NCI-H128 (cell line): ENCODE results near the gene GRIK5.

ENCODE experiments used
- DNase-seq: peaks from one replicate; lab custom pipeline; 2025; ENCODE audit not compliant: unreplicated experiment; lab: John Stamatoyannopoulos, UW

The GRIK5 gene

DNA sequence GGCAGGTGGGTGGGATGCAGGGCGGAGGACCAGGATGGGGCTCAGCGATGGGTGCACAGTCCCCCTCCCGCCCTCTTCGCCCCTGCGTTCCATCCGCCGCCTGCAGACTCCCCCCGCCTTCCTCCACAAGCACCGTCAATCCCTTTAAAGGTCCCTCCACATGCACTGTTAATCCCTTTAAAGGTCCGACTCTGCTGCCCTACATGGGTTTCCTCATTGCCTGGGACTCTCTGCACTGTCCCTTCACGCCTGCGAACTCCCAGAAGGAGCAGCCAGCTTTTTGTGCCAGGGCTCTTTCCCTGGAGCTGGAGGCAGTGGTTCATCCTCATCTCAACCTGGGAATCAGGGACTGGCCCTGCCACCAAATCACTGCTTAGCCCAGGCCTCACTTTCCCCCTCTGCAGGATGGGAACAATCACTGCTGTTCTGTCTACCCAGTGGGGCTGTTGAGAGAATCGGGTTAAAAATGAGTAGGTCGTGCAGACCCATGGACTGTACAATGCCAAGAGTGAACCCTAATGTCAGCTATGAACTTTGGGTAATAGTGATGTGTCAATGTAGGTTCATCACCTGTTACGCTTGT, 26.3 kb upstream of the GRIK5 start:
- DNase-seq, result no peak

DNA sequence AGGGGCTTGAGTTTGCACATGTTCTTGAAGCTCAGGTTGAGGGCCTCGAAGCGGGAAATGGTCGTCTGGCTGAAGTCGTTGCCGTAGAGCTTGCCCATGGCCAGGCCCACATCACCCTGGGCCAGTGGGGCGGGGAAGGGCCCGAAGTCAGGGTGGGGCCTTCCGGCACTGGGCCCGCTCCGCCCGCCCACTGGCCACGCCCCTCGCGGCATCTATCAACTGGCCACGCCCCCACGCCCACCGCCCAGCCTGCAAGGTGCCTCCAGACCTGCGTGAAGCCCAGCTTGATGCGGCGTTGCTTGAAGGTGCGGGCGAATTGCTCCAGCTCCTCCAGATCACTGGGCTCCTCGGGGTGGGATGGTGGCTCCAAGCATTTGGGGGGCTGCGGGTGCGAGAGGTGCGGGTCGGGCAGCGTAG, 25.8 kb upstream of the GRIK5 start:
- no peak for DNase-seq

DNA sequence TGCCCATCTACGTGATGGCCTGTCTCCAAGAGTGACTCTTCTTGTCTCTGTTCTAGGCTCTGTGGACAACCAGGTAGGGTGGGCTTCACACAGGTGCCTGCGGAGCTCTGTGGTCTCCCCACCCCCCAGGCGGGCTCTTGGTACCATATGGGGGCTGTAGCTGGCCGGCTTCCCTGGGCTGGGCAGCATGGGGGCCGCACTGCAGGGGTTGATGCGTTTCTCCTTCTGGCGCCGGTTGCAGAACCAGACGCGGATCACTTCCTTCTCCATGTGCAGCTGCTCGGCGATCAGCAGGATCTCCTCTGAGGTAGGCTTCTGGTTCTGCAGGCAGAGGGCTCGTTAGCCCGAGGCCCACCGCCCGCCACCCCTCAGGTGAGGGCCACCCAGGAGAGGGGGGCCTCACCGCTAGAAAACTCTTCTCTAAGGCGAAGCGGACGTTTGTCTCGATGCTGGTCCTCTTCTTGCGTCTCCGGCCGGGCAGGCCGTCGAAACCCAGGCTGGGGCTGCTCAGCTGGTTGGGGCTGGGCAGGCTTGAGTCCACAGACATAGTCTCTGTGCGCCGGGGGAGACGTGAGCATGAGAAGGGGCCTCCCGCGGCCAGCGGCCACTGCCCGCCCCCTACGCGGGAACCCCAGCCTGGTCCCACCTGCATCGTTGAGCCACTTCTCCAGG, 25.3 kb upstream of the GRIK5 start:
- no peak for DNase-seq

DNA sequence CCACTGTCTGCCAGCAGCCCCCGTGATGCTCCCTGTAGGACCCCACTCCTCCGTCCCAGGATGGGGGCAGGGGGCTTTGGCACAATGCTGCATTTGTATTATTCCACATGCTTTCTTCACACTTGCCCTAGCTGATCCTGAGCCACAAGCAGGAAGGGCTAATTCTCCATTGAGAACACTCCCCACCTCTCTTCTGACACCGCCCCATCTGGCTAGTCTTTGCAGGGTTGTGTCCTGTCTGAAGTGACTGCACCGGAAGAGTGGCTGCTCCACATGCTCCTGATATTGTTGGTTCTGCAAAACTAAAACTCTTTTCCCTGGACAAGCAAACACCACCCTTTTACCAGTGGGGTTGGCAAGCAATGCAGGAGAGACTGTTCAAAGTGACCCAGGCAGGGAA, 23.9 kb upstream of the GRIK5 start:
- no peak for DNase-seq

DNA sequence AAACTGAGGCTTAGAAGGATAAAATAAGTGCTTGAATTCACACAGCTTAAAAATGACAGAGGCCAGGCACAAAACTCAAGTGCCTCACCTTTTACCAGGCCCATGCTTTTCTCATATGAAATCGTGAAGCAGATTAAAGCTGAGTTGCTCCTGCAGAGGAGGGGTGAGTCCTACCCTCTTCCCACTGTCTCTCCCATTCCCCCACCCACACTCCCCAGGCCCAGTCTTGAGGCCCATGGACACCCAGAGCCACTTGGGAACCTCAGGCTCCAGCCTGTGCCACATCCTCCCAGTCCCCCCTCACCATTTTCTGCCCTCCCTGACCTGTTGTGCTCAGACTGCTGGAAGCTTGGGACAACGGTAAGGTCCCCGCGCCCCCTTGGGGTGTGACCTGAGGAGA, 23.5 kb upstream of the GRIK5 start:
- no peak for DNase-seq

DNA sequence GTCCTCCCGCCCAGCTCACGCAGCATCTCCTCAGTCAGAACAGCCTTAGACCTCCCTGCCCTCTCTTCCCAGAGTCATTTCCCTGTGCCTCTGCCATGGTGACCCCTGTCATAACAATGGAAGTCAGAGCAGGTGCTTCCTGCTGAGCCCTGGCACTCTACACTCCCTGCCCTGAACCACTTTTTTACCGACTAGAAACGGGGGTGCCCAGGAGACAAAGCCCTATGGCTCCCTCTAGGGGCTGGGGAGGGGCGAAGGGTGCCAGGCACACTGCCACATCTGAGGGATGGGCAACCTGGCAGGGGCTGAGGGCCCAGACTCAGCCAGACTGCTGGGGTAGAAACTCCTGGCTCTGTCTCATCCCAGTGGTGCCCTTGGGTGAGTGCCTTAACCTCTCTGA, 22.3 kb upstream of the GRIK5 start:
- peak; percentile 66 for DNase-seq

DNA sequence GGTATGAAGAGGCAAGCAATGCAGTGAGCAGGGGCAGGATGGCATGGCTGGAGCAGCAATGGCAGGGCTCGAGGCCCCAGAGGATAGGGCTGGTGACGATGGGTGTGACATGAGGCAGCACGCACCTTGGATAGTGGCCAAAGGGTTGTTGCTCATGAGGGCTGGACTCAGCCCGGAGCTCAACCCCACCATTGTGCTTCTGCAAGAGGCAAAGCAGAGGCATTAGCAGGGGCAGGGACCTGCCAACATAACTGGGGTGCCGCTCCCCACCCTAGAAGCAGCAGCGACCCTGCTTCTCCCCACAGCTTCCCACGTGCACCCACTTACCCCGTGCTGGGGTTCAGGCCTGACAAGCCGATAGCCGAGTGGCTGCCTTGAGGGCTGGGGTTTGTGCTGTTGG, 21.7 kb upstream of the GRIK5 start:
- no peak for DNase-seq

DNA sequence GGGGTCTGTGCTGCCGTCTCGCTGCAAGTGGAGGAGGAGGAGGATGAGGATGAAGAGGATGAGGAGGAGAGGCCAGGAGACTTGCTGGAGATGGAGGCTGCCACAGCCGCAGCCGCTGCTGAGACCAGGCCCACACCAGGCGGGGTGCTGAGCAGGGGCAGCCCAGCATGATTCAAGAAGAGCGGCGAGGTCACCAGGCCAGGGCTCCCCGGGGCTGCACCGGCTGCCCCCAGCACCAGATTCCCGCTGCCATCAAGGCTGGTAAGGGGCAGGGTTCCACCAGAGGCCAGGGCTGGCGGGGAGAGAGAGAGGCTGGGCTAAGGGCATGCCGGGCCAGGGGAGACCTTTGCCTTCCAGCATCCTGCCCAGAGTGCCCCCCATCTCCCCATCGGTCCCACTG, 21.3 kb upstream of the GRIK5 start:
- no peak for DNase-seq

DNA sequence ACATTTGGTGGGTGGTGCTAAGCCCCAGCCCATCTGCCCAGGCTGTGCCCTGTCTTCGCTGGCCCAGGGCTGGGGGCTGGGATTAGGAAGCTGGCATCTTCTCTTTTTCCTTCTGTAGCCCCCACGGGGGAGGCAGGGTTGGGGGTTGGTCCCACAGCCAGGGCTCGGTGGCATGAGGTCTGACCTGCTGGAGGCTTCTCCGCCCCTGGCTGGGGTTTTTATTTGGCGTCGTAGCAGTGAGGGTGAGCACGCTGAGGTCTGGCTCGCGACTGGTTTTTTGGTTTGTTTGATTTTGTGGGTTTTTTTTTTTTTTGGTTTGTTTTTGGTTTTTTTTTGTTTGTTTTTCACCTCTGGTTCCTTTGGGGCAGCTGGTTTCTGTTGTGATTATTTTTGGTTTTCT, 20.7 kb upstream of the GRIK5 start:
- DNase-seq, result no peak

DNA sequence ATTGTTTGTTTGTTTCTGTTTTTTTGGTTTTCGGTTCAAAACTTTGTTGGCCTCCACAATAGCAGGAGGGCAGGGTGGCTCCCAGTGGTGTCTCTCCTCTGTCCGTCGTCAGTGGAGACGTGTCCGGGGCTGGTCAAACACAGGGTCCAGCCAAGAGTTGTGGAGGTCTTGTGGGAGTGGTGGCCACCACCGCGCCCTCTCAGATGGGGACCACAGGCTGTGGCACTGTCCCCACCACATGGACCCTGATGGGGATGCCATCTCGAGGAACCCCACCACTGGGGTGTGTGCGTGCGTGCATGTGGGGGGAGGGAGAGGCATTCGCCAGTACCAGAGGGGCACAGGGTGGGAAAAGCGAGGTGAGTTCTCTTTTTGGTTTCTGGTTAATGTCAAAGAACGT, 19.8 kb upstream of the GRIK5 start:
- no peak for DNase-seq

DNA sequence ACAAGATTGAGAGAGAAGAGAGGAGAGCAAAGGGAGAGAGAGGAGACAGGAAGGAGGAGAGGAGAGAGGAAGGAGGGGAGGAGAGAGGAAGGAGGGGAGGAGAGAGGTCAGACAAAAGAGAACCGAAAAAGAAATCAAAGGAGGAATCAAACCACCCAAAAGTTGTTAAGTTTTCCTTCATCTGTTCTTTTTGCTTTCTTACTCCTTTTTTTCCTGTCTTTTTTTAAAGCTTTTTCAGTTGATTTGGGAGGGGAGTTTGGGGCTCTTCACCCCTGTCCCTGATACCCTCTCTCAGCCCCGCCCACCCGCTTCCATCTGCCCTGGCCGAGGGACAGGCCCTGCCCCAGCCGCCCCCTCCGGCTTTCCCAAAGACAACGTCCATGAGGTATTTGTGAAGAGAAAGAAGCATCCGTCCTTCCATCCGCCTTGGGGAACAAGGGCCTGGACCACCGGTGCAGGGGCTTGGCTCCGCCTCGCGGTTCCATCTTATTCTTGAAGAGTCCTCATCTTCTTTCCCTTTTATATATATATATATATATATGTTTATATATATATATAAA, 19.3 kb upstream of the GRIK5 start:
- no peak for DNase-seq

DNA sequence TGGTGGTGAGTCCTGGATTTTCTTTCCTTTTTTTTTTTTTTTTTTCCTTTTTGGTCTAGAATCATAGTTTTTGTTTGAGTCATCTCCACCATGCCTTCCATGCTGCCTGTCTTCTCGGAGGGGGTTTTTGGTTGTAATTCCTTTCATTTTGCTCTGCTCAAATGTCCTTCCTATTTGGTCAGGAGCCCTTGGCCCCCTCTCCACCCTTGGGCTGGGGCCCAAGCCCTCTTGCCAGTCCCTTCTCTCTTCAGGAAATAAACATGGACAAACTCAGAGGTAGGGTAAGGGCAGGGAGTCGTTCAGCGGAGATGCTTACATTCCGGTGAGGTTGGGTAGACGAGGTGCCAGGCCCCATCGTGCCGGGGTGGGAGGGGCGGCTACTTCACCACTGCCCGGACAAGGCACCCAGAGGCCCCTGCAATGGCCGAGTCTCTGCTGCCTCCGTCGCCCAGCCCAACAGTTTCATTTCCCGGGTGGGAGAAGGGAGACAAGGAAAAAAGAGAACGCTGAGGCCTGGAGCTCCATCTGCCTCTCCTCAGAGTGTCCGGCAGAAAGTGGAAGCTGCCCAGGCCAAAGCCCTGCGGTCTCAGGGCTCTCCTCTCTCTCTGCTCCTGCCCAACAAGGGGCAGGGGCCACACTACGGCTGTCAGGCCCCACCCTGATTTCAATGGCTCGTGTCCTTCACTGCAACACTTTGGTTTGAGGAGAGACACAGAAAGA, 18.6 kb upstream of the GRIK5 start:
- DNase-seq, result no peak

DNA sequence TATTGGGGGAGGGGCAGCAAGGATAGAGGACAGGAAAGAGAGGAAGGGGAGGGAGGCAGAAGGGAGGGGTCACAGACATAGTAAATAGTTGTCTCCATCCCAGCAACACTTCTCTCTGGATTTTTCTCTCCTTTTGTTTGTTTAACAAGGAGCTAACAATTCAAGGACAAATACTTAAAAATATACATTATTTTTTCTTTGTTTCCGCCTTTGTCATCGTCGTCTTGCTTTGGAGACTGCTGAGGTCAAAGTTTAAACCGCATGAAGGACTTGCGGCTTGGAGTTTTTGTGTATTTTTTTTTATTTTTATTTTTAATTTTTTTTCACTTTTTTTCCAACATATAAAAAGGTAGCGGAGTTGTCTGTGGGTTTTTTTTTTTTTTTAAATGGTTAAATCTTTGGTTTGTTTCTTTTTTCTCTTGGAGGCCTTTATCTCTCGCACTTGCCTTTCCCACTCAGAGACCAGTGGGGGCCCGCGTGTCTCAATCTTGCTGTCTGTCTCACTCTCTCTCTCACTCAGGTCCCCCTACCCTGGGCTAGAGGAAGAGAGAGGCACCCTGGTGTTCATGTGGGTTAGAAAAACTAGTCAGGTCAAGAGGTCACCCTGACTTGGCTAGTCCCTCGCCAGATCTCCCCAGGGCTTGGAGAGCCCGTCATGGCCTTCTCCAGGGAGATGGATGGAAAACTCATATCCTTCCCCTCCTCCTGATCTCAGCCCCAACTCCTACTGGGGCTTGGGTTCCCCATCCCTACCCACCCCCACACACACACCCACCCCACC, 17.0 kb upstream of the GRIK5 start:
- DNase-seq, result no peak

DNA sequence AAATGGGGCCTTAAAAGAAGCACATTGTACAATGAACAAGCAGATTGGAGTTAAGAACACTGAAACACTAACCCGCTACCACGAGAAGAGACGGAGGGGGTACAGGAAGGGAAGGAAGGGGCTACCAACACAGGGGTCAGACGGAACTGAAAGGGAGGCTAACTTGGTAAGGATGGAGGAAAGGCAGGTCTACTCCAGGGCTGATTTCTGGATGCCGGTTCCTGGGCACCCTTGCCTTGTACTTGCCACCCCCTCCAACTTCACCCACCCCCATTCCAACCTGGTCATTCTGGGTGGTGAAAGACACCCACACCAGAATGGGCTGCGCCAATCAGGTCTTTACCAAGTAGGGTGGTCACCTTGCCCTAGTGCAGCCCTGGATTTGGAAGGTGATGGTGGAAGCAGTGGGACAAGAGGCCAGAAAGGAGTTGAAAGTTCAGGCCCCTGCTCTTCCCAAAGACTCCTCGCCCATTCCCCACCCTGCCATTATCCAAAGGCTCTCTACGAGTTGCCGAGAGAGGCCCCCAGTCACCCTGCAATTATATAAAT, 16.3 kb upstream of the GRIK5 start:
- DNase-seq, result no peak

DNA sequence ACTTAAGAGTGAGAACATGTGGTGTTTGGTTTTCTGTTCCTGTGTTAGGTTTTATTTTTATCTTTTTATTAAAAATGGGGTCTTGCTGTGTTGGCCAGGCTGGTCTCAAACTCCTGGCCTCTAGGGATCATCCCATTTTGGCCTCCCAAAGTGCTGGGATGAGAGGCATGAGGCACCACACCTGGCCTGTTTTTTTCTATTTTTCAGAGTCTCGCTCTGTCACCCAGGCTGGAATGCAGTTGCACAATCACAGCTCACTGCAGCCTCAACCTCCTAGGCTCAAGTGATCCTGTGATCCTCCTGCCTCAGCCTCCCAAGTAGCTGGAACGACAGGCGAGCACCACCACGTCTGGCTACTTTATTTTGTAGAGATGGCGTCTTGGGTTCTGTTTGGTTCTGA, 13.5 kb upstream of the GRIK5 start:
- no peak for DNase-seq

DNA sequence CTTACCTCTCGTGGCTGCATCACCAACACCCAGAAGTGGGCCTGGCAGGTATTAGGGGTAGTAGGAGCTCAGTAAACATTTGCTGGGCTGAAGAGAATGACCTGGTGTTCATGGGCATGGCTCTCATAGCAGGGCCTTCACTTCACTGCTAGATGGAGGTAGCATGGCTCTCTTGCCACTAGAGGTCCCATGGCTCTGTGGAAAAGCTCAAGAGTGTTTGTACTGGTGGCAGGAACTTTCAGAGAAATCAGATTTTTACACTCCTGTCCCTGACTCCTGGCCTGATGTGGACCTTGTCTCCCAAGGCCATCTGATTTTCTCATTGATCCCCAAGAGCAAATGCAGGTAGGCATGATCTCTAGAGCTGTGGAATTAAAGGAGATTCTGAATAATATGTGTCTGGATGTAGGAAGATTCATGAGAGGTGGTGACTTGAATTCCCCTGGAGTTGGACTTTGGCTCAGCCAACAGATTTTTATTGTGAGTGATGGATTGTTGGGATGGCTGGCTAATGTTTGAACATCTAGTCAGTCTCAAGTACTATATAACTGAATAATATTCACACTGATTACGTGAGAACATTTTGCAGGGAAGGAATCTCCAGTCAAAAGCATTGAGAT, 11.7 kb upstream of the GRIK5 start:
- DNase-seq, result no peak

DNA sequence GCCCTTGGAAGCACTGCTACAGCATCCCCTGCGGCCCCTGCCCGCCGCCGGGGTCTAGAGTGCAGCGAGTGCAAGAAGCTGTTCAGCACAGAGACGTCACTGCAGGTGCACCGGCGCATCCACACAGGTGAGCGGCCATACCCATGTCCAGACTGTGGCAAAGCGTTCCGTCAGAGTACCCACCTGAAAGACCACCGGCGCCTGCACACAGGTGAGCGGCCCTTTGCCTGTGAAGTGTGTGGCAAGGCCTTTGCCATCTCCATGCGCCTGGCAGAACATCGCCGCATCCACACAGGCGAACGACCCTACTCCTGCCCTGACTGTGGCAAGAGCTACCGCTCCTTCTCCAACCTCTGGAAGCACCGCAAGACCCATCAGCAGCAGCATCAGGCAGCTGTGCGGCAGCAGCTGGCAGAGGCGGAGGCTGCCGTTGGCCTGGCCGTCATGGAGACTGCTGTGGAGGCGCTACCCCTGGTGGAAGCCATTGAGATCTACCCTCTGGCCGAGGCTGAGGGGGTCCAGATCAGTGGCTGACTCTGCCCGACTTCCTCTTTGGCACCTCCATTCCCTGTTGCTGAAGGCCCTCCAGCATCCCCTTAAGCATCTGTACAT, 10.9 kb upstream of the GRIK5 start:
- no peak for DNase-seq

DNA sequence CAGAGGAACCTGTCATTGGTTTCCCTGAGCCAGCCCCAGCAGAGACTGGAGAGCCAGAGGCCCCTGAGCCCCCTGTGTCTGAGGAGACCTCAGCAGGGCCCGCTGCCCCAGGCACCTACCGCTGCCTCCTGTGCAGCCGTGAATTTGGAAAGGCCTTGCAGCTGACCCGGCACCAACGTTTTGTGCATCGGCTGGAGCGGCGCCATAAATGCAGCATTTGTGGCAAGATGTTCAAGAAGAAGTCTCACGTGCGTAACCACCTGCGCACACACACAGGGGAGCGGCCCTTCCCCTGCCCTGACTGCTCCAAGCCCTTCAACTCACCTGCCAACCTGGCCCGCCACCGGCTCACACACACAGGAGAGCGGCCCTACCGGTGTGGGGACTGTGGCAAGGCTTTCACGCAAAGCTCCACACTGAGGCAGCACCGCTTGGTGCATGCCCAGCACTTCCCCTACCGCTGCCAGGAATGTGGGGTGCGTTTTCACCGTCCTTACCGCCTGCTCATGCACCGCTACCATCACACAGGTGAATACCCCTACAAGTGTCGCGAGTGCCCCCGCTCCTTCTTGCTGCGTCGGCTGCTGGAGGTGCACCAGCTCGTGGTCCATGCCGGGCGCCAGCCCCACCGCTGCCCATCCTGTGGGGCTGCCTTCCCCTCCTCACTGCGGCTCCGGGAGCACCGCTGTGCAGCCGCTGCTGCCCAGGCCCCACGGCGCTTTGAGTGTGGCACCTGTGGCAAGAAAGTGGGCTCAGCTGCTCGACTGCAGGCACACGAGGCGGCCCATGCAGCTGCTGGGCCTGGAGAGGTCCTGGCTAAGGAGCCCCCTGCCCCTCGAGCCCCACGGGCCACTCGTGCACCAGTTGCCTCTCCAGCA, 10.1 kb upstream of the GRIK5 start:
- no peak for DNase-seq

DNA sequence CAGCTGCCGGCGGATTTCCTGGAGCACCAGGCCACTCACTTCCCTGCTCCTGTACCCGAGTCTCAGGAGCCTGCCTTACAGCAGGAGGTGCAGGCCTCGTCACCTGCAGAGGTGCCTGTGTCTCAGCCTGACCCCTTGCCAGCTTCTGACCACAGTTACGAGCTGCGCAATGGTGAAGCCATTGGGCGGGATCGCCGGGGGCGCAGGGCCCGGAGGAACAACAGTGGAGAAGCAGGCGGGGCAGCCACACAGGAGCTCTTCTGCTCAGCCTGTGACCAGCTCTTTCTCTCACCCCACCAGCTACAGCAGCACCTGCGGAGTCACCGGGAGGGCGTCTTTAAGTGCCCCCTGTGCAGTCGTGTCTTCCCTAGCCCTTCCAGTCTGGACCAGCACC, 9.3 kb upstream of the GRIK5 start:
- no peak for DNase-seq
